HS-5 (cell line): ENCODE measurements around the gene ME2.
"Not testable (repeated sequence)": the region's sequence is repeated elsewhere in the genome, so short reads cannot be mapped to it uniquely, and the experiment has no call there.

Experiments
- DNase-seq: peaks from one replicate; pipeline ENCODE4 v3.0.0-alpha.2; 2012; ENCODE audit warnings: low read depth

The ME2 gene

GRCh38 chr18:50926521-50926920 is 47.6 kb downstream of the ME2 start:
- no peak for DNase-seq

GRCh38 chr18:50928551-50928950 is 49.6 kb downstream of the ME2 start:
- DNase-seq: peak; percentile 13

DNA sequence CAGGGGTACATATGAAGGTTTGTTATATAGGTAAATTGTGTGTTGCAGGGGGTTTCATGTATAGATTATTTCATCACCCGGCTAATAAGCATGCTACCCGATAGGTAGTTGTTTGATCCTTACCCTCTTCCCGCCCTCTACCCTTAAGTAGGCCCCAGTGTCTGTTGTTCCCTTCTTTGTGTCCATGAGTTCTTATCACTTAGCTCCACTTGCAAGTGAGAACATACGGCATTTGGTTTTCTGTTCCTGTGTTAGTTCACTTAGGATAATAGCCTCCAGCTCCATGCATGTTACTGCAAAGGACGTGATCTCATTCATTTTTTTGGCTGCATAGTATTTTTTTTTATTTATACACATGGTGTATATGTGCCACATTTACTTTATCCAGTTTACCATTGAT is 54.8 kb downstream of the ME2 start:
- no peak for DNase-seq

DNA sequence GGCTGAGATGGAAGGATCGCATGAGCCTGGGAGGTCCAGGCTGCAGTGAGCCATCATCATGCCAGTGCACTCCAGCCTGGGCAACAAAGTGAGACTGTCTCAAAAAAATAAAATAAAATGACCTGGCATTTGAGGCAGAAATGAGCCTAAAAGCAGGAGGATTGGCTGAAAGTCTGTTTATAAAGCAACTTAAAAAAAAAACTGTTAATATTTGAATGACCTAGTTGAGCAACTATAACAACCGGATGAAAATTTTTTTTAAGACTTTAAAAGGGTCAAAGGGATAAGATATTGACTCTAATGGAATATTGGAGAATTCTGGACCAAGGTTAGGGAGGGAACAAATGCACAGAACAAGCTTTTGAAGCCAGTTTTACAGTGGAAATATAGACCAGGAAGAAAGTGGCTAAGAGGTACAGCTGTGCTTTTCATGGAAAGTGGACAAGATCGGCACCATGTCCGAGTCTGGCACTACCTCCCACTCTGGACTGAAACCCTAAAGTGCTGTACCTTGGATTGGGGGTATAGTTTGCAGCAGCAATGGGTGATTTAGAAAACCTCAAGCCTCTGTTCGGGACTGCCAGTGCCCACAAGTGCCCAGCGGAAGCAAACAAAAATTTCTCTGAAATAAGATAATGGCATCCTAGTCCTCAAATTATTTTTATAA is 55.8 kb downstream of the ME2 start:
- DNase-seq: no peak

- DNase-seq: no peak
These were observed 56.7 kb downstream of the ME2 start for GRCh38 chr18:50935493-50936191.

DNA sequence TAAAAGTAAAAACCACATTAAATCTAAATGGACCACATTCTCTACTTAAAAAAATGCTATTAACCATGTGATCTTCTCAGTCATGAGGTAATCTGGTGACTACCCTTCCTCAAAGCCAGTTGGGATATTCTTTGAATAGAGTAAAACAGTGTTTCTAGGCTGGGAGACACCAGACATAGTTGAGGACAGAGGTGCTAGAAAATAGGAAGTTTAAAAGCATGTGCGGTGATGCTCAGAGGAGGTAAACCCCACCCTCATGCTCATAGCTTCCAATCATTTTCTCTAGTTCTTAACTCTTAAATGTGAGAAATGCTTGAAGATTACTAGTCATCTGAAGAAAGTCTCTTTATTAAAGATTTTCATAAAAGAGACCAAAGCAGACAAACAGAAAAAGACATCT is 58.3 kb downstream of the ME2 start:
- DNase-seq: no peak

DNA sequence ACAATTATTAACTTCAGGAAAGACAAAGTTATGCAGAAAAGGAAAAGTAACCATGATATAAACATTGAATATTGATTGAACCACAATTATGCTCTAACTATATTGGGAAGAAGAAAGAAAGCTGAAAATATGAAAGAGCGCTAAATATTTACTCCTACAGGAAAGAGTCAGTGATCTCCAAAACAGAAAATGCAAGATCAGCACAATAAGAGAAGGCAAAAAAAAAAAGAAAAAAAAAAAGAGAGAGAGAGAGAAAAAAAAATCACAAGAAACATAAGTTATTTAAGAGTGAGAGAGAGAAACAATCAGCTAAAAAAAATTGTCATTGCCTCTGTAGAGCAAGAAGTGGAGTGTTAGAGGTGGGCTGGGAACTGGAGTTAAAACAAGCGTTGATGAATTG is 60.0 kb downstream of the ME2 start:
- no peak for DNase-seq

- DNase-seq: no peak
These were observed 65.5 kb downstream of the ME2 start for GRCh38 chr18:50944245-50944932.

DNA sequence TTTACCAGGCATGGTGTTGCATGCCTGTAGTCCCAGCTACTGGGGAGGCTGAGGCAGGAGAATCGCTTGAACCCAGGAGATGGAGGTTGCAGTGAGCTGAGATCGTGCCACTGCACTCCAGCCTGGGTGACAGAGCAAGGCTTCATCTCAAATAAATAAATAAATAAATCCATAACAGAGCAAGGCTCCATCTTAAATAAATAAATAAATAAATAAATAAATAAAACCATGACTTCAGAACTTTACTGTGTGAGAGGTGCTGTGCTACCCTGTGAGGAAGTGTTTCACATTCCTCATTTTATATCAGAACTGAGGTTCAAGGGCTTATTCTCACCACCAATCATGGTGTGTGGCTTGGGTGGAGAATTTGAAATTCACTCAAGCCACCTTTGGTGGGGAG is 67.0 kb downstream of the ME2 start:
- DNase-seq: not testable (repeated sequence)

DNA sequence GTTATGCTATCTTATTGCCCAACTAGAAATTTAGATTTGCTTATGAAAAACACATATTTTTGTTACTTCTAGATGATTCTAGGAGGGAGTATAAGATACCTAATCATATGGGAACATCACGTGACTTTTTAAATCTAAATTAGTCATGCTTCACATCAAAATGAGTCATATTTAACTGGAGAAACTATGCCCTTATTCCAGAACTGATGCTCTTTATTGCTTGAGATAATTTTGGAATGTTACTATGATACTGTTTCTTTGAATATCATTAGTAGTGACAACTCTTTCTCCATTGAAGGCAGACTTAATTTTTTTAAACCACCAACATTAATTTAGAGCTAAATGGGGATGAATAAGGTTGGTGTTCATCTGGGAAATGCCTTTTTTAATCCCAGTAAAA is 69.0 kb downstream of the ME2 start:
- no peak for DNase-seq

DNA sequence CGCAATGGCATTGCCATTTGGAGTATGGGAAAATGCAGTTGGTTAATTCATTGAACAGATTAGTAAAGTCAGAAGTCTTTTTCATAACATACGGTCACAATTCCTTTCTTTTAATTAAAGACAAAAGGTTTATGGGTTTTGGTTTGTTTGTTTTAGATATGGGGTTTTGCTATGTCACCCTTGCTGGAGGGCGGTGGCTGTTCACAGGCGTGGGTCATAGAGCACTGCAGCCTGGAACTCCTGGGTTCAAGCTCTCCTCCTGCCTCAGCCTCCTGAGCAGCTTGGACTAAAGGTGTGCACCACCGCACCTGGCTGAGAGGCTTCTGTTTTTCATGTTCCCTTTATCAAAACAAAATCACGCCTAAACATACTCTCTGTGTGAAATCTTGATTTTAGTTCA is 70.3 kb downstream of the ME2 start:
- no peak for DNase-seq

DNA sequence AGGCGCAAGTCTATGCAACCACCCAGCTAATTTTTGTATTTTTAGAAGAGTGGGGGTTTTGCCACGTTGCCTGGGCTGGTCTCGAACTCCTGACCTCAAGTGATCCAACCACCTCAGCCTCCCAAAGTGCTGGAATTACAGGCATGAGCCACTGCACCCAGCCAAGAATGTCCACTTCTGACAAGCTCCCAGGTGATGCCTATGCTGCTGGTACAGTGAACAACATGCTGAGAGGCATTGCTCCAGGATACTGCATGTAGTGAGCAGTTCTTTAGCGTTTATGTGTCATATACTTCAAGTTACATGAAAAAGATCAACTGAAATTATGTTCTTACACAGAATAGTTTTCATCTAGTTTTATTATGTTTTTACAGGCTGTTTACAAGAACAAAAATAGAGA is 71.7 kb downstream of the ME2 start:
- DNase-seq: no peak

DNA sequence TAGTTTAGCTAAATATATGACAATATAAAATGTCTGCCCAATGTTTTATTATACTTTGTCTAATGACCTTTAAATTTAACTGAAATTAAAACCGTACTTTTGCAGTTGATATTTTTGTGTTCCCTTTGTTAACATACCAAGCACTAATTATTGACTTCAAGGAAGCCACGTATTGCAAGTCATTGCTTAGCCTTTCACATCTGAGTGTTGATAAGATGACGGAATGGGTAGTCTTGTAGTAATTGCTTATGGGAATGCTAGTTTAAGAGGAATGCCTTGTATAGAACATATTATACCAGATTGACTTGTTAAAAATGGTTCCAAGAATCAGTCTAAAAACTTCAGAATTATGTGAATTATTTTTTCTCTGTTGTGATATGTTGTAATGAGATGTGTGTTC is 74.9 kb downstream of the ME2 start:
- DNase-seq: no peak

- no peak for DNase-seq
These were observed 76.3 kb downstream of the ME2 start for GRCh38 chr18:50955253-50955652.

DNA sequence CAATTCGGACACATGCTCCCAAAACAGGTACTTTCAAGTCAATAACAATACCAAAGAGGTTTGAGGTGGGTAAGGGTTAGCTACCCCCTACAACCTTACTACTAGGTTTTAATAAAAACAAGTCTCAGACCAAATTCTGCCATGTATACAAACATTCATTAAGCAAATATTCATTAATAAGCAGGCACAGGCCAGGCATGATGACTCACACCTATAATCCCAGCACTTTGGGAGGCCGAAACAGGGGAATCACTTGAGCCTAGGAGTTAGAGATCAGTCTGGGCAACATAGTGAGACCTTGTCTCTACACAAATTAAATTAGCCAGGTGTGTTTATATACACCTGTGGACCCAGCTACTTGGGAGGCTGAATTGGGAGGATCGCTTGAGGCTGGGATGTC is 77.2 kb downstream of the ME2 start:
- DNase-seq: no peak

DNA sequence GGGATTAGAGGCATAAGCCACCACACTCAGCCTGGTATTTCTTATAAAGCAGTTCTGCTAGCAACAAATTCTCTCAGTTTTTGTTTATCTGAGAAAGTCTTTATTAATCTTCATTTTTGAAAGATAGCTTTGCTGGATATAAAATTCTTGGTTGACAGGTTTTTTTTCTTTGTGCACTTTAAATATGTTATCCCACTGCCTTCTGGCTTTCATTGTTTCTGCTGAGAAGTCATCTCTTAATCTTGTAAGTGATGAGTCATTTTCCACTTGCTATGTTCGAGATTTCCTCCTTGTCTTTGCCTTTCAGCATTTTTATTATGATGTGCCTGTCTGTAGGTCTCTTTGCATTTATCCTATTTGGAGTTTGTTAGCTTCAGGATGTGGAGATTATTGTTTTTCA is 83.1 kb downstream of the ME2 start:
- no peak for DNase-seq

DNA sequence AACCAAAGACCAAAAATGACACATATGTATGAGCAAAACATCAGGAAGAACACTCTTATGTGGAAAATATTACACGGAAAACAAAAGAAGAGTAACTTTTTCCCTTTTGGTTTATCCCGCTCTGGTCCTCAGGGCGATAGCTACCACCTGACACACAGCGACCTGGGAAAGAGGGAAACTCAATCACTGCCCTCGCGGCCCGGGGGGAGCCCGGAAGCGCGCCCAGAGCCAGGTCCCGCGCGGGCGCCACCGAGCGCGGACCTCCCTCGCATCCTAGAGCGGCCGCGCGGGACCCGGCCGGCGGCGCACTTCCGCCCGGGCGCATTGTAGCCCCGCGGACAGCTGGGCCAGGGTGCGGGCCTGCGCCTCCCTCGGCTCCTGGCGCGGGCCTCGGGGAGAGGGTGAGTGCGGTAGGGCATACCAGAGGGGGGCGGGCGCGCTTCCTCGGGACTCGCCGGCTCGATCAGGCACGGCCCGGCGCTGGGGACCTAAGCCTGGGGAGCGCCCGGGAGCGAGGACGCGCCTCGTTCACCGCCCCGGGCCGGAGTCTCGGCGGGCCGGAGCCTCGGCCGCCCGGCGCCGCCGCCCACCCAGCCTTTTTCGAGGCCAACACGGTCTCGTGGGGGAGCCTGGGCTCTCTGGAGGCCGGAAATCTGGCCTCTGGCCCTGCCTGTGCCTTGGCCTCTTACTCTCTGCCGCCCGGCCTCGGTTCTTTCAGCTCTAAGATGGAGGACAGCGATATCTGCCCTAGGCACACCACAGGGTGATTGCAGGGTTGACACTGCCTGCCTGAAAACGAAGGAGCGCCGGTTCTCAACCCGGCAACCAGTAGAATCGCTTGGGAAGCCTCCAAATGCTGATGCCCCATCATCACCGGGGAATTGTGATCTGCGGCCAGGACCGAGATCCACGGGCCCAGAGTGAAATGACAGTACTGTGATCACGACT is 89.1 kb downstream of the ME2 start, which contains the start of gene ELAC1:
TSS of gene ELAC1 (plus strand) at position 327 of the 948 bp plus-strand sequence. CDS start 6,365 bp downstream, outside the sequence.
- DNase-seq: no peak

DNA sequence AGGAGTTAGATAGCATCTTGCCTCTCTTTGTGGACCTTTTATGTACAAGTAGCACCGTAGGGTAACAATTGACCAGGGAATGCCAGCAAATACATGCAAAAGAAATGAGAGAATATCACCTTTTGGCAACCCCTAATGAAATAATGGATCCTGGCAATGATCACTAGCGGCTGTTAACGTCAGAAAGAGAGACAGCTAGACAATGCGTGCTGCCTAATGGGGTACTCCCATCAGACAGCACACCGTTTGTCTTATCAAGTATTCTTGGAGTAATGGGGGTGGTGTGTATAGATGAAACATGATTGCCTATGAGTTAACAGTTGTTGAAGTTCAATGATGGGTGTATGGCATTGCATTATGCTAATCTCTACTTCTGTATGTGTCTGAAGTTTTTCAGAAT is 90.5 kb downstream of the ME2 start:
- no peak for DNase-seq

DNA sequence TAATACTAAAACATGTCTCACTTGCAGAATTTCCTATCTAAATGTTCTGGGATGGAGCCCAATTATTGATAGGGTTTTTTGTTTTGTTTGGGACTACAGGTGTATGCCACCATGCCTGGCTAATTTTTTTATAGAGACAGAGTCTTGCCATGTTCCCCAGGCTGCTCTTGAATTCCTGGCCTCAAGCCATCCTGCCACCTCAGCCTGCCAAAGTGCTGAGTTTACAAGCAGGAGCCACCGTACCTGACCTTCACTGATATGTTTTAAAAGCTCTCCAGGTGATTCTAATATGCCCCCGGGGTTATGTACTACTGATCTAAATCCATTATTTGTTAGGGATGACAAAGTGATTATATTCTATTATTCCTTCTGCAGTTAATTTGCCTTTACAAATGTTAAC is 91.1 kb downstream of the ME2 start:
- DNase-seq: no peak

DNA sequence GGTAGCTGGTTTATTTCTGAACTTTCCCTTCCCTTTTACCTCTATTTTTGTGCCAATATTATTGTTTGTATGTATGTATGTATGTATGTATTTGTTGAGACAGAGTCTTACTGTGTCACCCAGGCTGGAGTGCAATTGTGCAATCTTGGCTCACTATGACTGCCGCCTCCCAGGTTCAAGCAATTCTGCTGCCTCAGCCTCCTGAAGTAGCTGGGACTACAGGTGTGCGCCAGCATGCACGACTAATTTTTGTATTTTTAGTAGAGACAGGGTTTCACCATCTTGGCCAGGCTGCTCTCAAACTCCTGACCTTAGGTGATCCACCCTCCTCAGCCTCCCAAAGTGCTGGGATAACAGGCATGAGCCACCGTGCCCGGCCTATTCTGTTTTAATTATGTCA is 93.5 kb downstream of the ME2 start:
- DNase-seq: not testable (repeated sequence)

GRCh38 chr18:50973367-50974126 is 94.6 kb downstream of the ME2 start:
- DNase-seq: peak; percentile 46
